BLaER1 (cell line): ENCODE results near the gene GRB7.
"Not testable (repeated sequence)": the region's sequence is repeated elsewhere in the genome, so short reads cannot be mapped to it uniquely, and the experiment has no call there.

Experiments used
- H3K27ac ChIP-seq: shearing (Covaris generic); formaldehyde crosslinking; 2 replicates; pipeline ENCODE4 v1.8.1; 2022
- H3K27me3 ChIP-seq: shearing (Covaris generic); formaldehyde crosslinking; 2 replicates; pipeline ENCODE4 v1.8.1; 2022
- H3K36me3 ChIP-seq: shearing (Covaris generic); formaldehyde crosslinking; 2 replicates; pipeline ENCODE4 v1.8.1; 2022
- H3K4me1 ChIP-seq: shearing (Covaris generic); formaldehyde crosslinking; 2 replicates; pipeline ENCODE4 v1.8.1; 2022
- H3K4me2 ChIP-seq: shearing (Covaris generic); formaldehyde crosslinking; 2 replicates; pipeline ENCODE4 v1.8.1; 2022
- H3K4me3 ChIP-seq: shearing (Covaris generic); formaldehyde crosslinking; 2 replicates; pipeline ENCODE4 v1.8.1; 2022
- H3K9ac ChIP-seq: shearing (Covaris generic); formaldehyde crosslinking; 2 replicates; pipeline ENCODE4 v1.8.1; 2022
- H3K9me3 ChIP-seq: shearing (Covaris generic); formaldehyde crosslinking; 2 replicates; pipeline ENCODE4 v1.8.1; 2022
- H4K20me1 ChIP-seq: shearing (Covaris generic); formaldehyde crosslinking; 2 replicates; pipeline ENCODE4 v1.8.1; 2022
- Cebpa-rat ChIP-seq: shearing (Covaris generic); IDR thresholded peaks from 2 replicates; pipeline ENCODE4 v1.8.1; 2022

The GRB7 gene

GRCh38 chr17:39737760-39738567, at the start of gene GRB7:
Gene GRB7, plus strand, starts transcription at chr17:39737938. Its CDS starts 4,364 bp downstream, at chr17:39742302.
- TF ChIP-seq Cebpa-rat: no peak
- no peaks in the 10 kb centered on the region for H3K36me3 ChIP-seq
- H3K9ac ChIP-seq: no peak within 1 kb of the TSS
- no peaks in the 10 kb centered on the region for H4K20me1 ChIP-seq
- 0 out of 2 replicates have a peak within 1 kb of the TSS, but pooled peaks have one; percentile 4 for H3K4me2 ChIP-seq
- H3K4me3 ChIP-seq: no peak within 1 kb of the TSS
- H3K9me3 ChIP-seq: no peaks in the 10 kb centered on the region
- H3K27me3 ChIP-seq: peaks cover 75% of the 10 kb centered on the region
- peaks cover 32% of the 10 kb centered on the region for H3K4me1 ChIP-seq
- H3K27ac ChIP-seq: no peak within 1 kb of the TSS

- peak overlapping the region; percentile 95 for H3K4me2 ChIP-seq
- no peak for TF ChIP-seq Cebpa-rat
- peak overlapping the region; percentile 74 for H3K9ac ChIP-seq
- peak overlapping the region; percentile 76 for H3K4me3 ChIP-seq
- peaks cover 18% of the 10 kb centered on the region for H3K4me1 ChIP-seq
- H3K27ac ChIP-seq: peak overlapping the region; percentile 87
- peaks cover 12% of the 10 kb centered on the region; the same call in 1 of the 2 replicates for H3K36me3 ChIP-seq
- H3K27me3 ChIP-seq: no peaks in the 10 kb centered on the region
- H4K20me1 ChIP-seq: no peaks in the 10 kb centered on the region
- H3K9me3 ChIP-seq: no peaks in the 10 kb centered on the region; the same call in 1 of the 2 replicates
These were observed 49.3 kb upstream of the GRB7 start for GRCh38 chr17:39688475-39688835.

DNA sequence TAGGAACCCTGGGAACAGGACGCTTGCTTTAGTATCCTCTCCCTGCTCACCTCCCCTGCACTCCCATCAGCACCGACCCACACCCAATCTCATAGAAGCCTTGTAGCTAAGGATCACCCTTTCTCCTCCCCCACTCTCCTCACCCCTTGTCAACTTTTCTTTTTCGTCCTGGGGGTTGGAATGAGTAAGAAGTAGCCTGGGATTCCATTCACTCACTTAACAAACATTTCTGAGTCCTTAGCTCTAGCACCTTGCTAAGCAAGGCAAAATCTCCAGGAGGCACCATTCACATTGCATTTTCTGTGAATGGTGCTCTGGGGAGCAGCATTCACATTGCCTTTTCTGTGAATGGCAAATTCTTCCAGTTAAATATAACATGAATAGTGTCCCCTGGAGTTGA, 48.8 kb upstream of the GRB7 start:
- no peaks in the 10 kb centered on the region for H3K27me3 ChIP-seq
- H3K4me1 ChIP-seq: peaks cover 18% of the 10 kb centered on the region
- peak overlapping the region; percentile 76 for H3K4me3 ChIP-seq
- H3K4me2 ChIP-seq: peak overlapping the region; percentile 95
- peaks cover 10% of the 10 kb centered on the region; the same call in 1 of the 2 replicates for H3K36me3 ChIP-seq
- H3K9me3 ChIP-seq: no peaks in the 10 kb centered on the region; the same call in 1 of the 2 replicates
- no peaks in the 10 kb centered on the region for H4K20me1 ChIP-seq
- H3K27ac ChIP-seq: no peak overlapping the region
- no peak overlapping the region for H3K9ac ChIP-seq
- TF ChIP-seq Cebpa-rat: no peak

GRCh38 chr17:39694593-39694992, 43.1 kb upstream of the GRB7 start:
- no peak for TF ChIP-seq Cebpa-rat
- Histone ChIP-seq H3K9ac (no peak overlapping the region), H3K9me3 (no peaks in the 10 kb centered on the region), H4K20me1 (no peaks in the 10 kb centered on the region), H3K4me3 (no peak overlapping the region), H3K27me3 (peaks cover 14% of the 10 kb centered on the region), H3K27ac (no peak overlapping the region), H3K4me2 (no peak overlapping the region), H3K36me3 (no peaks in the 10 kb centered on the region), H3K4me1 (no peaks in the 10 kb centered on the region)

- H3K9me3 ChIP-seq: no peaks in the 10 kb centered on the region
- H4K20me1 ChIP-seq: no peaks in the 10 kb centered on the region
- no peaks in the 10 kb centered on the region for H3K36me3 ChIP-seq
- H3K4me2 ChIP-seq: no peak overlapping the region
- H3K27ac ChIP-seq: no peak overlapping the region
- peaks cover 19% of the 10 kb centered on the region for H3K27me3 ChIP-seq
- no peak overlapping the region for H3K9ac ChIP-seq
- TF ChIP-seq Cebpa-rat: no peak
- no peak overlapping the region for H3K4me3 ChIP-seq
- H3K4me1 ChIP-seq: no peaks in the 10 kb centered on the region
These were observed 42.7 kb upstream of the GRB7 start for GRCh38 chr17:39695089-39695474.

DNA sequence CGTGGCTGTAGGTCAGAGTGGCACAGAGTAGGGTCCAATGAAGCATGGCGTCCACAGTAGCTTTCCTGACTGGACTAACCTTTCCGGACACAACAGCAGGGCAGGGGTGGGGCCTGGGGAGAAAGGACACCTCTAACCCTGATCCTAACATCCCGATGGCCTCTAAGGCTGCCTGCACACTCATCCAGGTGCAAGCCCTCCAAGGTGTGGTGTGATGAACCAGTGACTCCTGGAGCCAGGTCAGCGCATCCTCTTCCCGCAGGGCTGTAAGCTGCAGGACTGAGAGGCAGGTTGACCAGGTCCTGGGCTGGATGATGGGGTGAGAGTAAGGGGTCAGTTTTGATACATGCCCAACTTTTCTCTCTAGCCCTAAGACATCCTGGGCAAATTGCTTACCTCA, 41.0 kb upstream of the GRB7 start:
- H3K9ac ChIP-seq: no peak overlapping the region
- H3K27me3 ChIP-seq: peaks cover 35% of the 10 kb centered on the region
- no peaks in the 10 kb centered on the region for H4K20me1 ChIP-seq
- no peaks in the 10 kb centered on the region for H3K4me1 ChIP-seq
- no peak overlapping the region for H3K4me3 ChIP-seq
- TF ChIP-seq Cebpa-rat: no peak
- H3K9me3 ChIP-seq: no peaks in the 10 kb centered on the region
- H3K27ac ChIP-seq: no peak overlapping the region
- H3K36me3 ChIP-seq: no peaks in the 10 kb centered on the region
- H3K4me2 ChIP-seq: no peak overlapping the region

GRCh38 chr17:39697961-39698360, 39.8 kb upstream of the GRB7 start:
- Histone ChIP-seq H3K4me1 (no peaks in the 10 kb centered on the region), H3K4me2 (no peak overlapping the region), H3K27me3 (peaks cover 39% of the 10 kb centered on the region), H3K27ac (no peak overlapping the region), H3K9me3 (no peaks in the 10 kb centered on the region), H4K20me1 (no peaks in the 10 kb centered on the region), H3K36me3 (no peaks in the 10 kb centered on the region), H3K9ac (no peak overlapping the region), H3K4me3 (no peak overlapping the region)
- no peak for TF ChIP-seq Cebpa-rat

- peaks cover 39% of the 10 kb centered on the region for H3K27me3 ChIP-seq
- H4K20me1 ChIP-seq, H3K4me3 ChIP-seq, H3K9me3 ChIP-seq, H3K9ac ChIP-seq, H3K36me3 ChIP-seq, H3K27ac ChIP-seq, H3K4me2 ChIP-seq: not testable (repeated sequence)
- H3K4me1 ChIP-seq: peaks cover 12% of the 10 kb centered on the region
These were observed 38.5 kb upstream of the GRB7 start for GRCh38 chr17:39699157-39699817.

GRCh38 chr17:39699818-39700147, 38.0 kb upstream of the GRB7 start, which contains the start of gene ERBB2:
Gene ERBB2, plus strand, starts transcription at chr17:39700064. Its CDS starts 175 bp downstream, at chr17:39700239.
- H3K9me3 ChIP-seq: no peaks in the 10 kb centered on the region
- no peak within 1 kb of the TSS for H3K4me3 ChIP-seq
- H3K4me1 ChIP-seq: peaks cover 17% of the 10 kb centered on the region
- H3K27ac ChIP-seq: no peak within 1 kb of the TSS
- H4K20me1 ChIP-seq: no peaks in the 10 kb centered on the region
- no peaks in the 10 kb centered on the region for H3K36me3 ChIP-seq
- no peak within 1 kb of the TSS for H3K9ac ChIP-seq
- no peak within 1 kb of the TSS for H3K4me2 ChIP-seq
- H3K27me3 ChIP-seq: peaks cover 39% of the 10 kb centered on the region
- no peak for TF ChIP-seq Cebpa-rat
